K562 (cell line): ENCODE results near the gene GPR3. TPM values are rescaled to one million over a fixed set of nuclear protein-coding genes. Genes with fewer than 3 reads are reported as not detected.
A peak's percentile ranks its signal among the peaks of the same experiment; 100 is the strongest.

Experiments
- ARNT ChIP-seq, 2 experiments: fragments of 450-650 bp; IDR thresholded peaks; 2 replicates each; pipeline ENCODE4 v1.6.1; 2016; ENCODE audit warnings: mild to moderate bottlenecking in 1 of 2
- BACH1 ChIP-seq: fragments of 200-800 bp; sonication (Bioruptor generic); IDR thresholded peaks from 2 replicates; pipeline ENCODE4 v1.6.1; 2016; ENCODE audit warnings: missing genetic modification characterization, missing compliant biosample characterization
- CREB1 ChIP-seq, 2 experiments: sonication (generic) in 1 of 2; formaldehyde crosslinking in 1 of 2; IDR thresholded peaks; 2 replicates each; pipeline versions ENCODE4 v1.6.1 to v1.8.0; 2012 to 2022; ENCODE audit warnings: inconsistent platforms in 1 of 2, mild to moderate bottlenecking in 1 of 2, missing genetic modification reagents in 1 of 2, moderate library complexity in 1 of 2
- DNMT1 ChIP-seq: fragments of 450-650 bp; IDR thresholded peaks from 2 replicates; pipeline ENCODE4 v1.6.1; 2016; ENCODE audit warnings: antibody characterized with exemption, mild to moderate bottlenecking
- FOXJ3 ChIP-seq: sonication (generic); formaldehyde crosslinking; IDR thresholded peaks from 2 replicates; pipeline ENCODE4 v1.4.0; 2020; ENCODE audit warnings: mild to moderate bottlenecking, missing genetic modification reagents
- FOXP1 ChIP-seq: sonication (generic); formaldehyde crosslinking; IDR thresholded peaks from 2 replicates; pipeline ENCODE4 v1.8.0; 2022; ENCODE audit warnings: mild to moderate bottlenecking, missing genetic modification reagents
- HDGF ChIP-seq: fragments of 450-650 bp; IDR thresholded peaks from 2 replicates; pipeline ENCODE4 v1.6.1; 2016
- HSF4 ChIP-seq: fragments of 250-450 bp; sonication (Bioruptor Pico); IDR thresholded peaks from 2 replicates; pipeline ENCODE4 v2.1.2; 2022; ENCODE audit warnings: mild to moderate bottlenecking, moderate library complexity, borderline replicate concordance
- KAT7 ChIP-seq: sonication (generic); formaldehyde crosslinking; IDR thresholded peaks from 2 replicates; pipeline ENCODE4 v1.8.0; 2022; ENCODE audit warnings: missing genetic modification reagents, mild to moderate bottlenecking, borderline replicate concordance
- MBD1 ChIP-seq: fragments of 250-450 bp; sonication (Bioruptor Pico); IDR thresholded peaks from 2 replicates; pipeline ENCODE4 v1.8.0; 2022; ENCODE audit warnings: inconsistent platforms
- MYC ChIP-seq, 2 experiments: fragments of 250-450 bp in 1 of 2; sonication (Bioruptor Pico) in 1 of 2; IDR thresholded peaks; 2 replicates each; pipeline versions ENCODE4 v1.5.1 to v1.6.1; 2012 to 2021; ENCODE audit warnings: low read depth in 2 of 2, borderline replicate concordance in 1 of 2, improper control_type of control experiment in 1 of 2, low read length in 1 of 2, mild to moderate bottlenecking in 1 of 2, moderate library complexity in 1 of 2
- PHF20 ChIP-seq: fragments of 450-650 bp; IDR thresholded peaks from 2 replicates; pipeline ENCODE4 v1.6.1; 2018; ENCODE audit not compliant: partially characterized antibody
- RBM17 ChIP-seq: fragments of 200-400 bp; formaldehyde crosslinking; IDR thresholded peaks from 2 replicates; pipeline ENCODE4 v1.6.1; 2017; ENCODE audit warnings: low read depth, mild to moderate bottlenecking, low read length, borderline replicate concordance
- SLC30A9 ChIP-seq: fragments of 250-450 bp; sonication (Bioruptor Pico); IDR thresholded peaks from 2 replicates; pipeline ENCODE4 v1.8.0; 2022; ENCODE audit warnings: mild to moderate bottlenecking, moderate library complexity
- SMARCA5 ChIP-seq: fragments of 450-650 bp; IDR thresholded peaks from 2 replicates; pipeline ENCODE4 v1.6.1; 2016
- SPI1 ChIP-seq: IDR thresholded peaks from 2 replicates; pipeline ENCODE4 v1.6.1; 2011; ENCODE audit warnings: low read depth, low read length, control low read depth, borderline replicate concordance
- SRSF1 ChIP-seq: fragments of 200-400 bp; formaldehyde crosslinking; IDR thresholded peaks from 2 replicates; pipeline ENCODE4 v1.6.1; 2017; ENCODE audit warnings: mild to moderate bottlenecking, low read depth, low read length, moderate library complexity
- TCF7L2 ChIP-seq: fragments of 150-350 bp; IDR thresholded peaks from 2 replicates; pipeline ENCODE4 v1.6.1; 2016; ENCODE audit warnings: low read depth, mild to moderate bottlenecking, low read length, moderate library complexity
- TEAD1 ChIP-seq, 2 experiments: fragments of 450-650 bp in 1 of 2; sonication (generic) in 1 of 2; formaldehyde crosslinking; IDR thresholded peaks; 2 replicates each; pipeline versions ENCODE4 v1.4.0 to v1.8.0; 2020 to 2022; ENCODE audit warnings: mild to moderate bottlenecking in 2 of 2, missing genetic modification reagents in 1 of 2
- TEAD4 ChIP-seq, 2 experiments: sonication (generic) in 1 of 2; formaldehyde crosslinking in 1 of 2; IDR thresholded peaks; 2 replicates each; pipeline versions ENCODE4 v1.6.1 to v1.8.0; 2012 to 2022; ENCODE audit warnings: borderline replicate concordance in 1 of 2, inconsistent platforms in 1 of 2, low read length in 1 of 2, mild to moderate bottlenecking in 1 of 2, missing genetic modification reagents in 1 of 2
- ZNF239 ChIP-seq: fragments of 250-450 bp; sonication (Bioruptor Pico); IDR thresholded peaks from 2 replicates; pipeline ENCODE4 v1.4.0; 2020; ENCODE audit warnings: mild to moderate bottlenecking
- ZNF24 ChIP-seq: fragments of 450-650 bp; IDR thresholded peaks from 2 replicates; pipeline ENCODE4 v1.6.1; 2016
- ZNF583 ChIP-seq: fragments of 250-450 bp; sonication (Bioruptor Pico); IDR thresholded peaks from 2 replicates; pipeline ENCODE4 v1.4.0; 2020
- ZNF644 ChIP-seq: fragments of 200-800 bp; sonication (Bioruptor generic); IDR thresholded peaks from 2 replicates; pipeline ENCODE4 v1.6.1; 2016; ENCODE audit warnings: low read depth, missing genetic modification characterization, missing compliant biosample characterization
- ZNF707 ChIP-seq: fragments of 250-450 bp; sonication (Bioruptor Pico); conservative IDR thresholded peaks from 2 replicates; pipeline ENCODE4 v1.8.0; 2022; ENCODE audit warnings: inconsistent platforms, mild to moderate bottlenecking, moderate library complexity
- polyA plus RNA-seq, 8 experiments: library from polyadenylated mRNA; depleted of rRNA in 4 of 8; stranded (reverse) in 5 of 8; unstranded in 3 of 8; fragments of >200 nt; fragmentation: Nextera tagmentation in 2 of 8; fragmentation: Illumina TruSeq in 1 of 8; extraction: Ambion mirVana in 2 of 8; extraction: Trizol in 1 of 8; gene quantifications; 2 replicates each; pipeline versions ENCODE4 v1.2.1 to v1.2.3, GENCODE V29; 2011 to 2014; ENCODE audit warnings: inconsistent platforms in 1 of 8, missing spikeins in 1 of 8
- total RNA-seq, 7 experiments: library from RNA; depleted of rRNA in 6 of 7; stranded (reverse); fragments of >200 nt in 6 of 7; fragmentation: Illumina TruSeq in 2 of 7; extraction: Trizol in 2 of 7; gene quantifications; 2 replicates each; pipeline versions ENCODE4 v1.2.1 to v1.2.3, GENCODE V29; 2011 to 2021; ENCODE audit warnings: low replicate concordance in 1 of 7
- TF ChIP-seq, protein P1 (sequence below): IDR thresholded peaks from 2 replicates; pipeline ENCODE4 v1.6.1; 2016; ENCODE audit warnings: missing genetic modification characterization, missing compliant biosample characterization
- TF ChIP-seq, protein P2 (sequence below): fragments of 250-450 bp; sonication (Bioruptor Pico); IDR thresholded peaks from 2 replicates; pipeline ENCODE4 v1.4.0; 2020; ENCODE audit warnings: borderline replicate concordance

GPR3 gene
- total and polyA plus RNA-seq, 9 of the 15 experiments (the other 6 are each of a cell fraction or from before 2014, with no cell fraction given): 0.24 to 11.5 (median 3.7) TPM

DNA sequence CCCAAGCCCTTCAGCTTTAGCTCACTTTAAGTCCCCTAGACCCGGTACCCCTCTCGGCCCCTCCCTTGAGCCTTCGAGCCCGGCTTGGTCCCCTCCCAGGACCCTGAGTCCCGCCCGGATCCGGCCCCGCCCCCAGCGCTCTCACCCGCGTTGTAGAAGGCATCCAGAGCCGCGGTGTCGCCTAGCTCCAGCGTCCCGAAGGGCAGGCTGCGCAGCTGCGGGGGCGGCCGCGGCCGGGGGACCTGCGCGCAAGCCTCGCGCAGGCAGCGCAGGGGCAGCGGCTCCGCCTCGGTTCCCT is 26.4 kb upstream of the GPR3 start (continued):
- TF ChIP-seq FOXJ3 (CRISPR knock-in tag) (no peak), CREB1 (IDR thresholded peaks at IDR 0.05) (no peak; the same call in 1 of the 2 replicates), CREB1 (CRISPR knock-in tag; IDR thresholded peaks at IDR 0.05) (0 out of 2 replicates have a peak, but pooled peaks have one; percentile 38), SRSF1 (no peak), RBM17 (no peak), ARNT (IDR thresholded peaks at IDR 0.05) (no peak), MYC (IDR thresholded peaks at IDR 0.05; ENCODE audit: low read depth, low read length) (no peak; the same call in 1 of the 2 replicates), MYC (CRISPR knock-in tag; IDR thresholded peaks at IDR 0.05; ENCODE audit: borderline replicate concordance, low read depth) (no peak), HSF4 (CRISPR knock-in tag) (no peak), DNMT1 (no peak), ZNF239 (CRISPR knock-in tag) (no peak), BACH1 (tag) (no peak), TCF7L2 (no peak), FOXP1 (CRISPR knock-in tag) (no peak), TEAD1 (CRISPR knock-in tag; IDR thresholded peaks at IDR 0.05) (0 out of 4 replicates have a peak, but pooled peaks of 1 of the 2 experiments have one; percentile 4), ZNF707 (no peak), MBD1 (no peak), SPI1 (no peak), PHF20 (no peak), ZNF24 (no peak), ZNF644 (tag) (no peak), HDGF (no peak), SMARCA5 (no peak), ZNF583 (CRISPR knock-in tag) (no peak), TEAD4 (IDR thresholded peaks at IDR 0.05; ENCODE audit: low read length) (no peak), TEAD4 (CRISPR knock-in tag; IDR thresholded peaks at IDR 0.05; ENCODE audit: borderline replicate concordance) (no peak), SLC30A9 (CRISPR knock-in tag) (no peak), KAT7 (0 out of 2 replicates have a peak, but pooled peaks have one; percentile 26)
- TF ChIP-seq, protein P1, sequence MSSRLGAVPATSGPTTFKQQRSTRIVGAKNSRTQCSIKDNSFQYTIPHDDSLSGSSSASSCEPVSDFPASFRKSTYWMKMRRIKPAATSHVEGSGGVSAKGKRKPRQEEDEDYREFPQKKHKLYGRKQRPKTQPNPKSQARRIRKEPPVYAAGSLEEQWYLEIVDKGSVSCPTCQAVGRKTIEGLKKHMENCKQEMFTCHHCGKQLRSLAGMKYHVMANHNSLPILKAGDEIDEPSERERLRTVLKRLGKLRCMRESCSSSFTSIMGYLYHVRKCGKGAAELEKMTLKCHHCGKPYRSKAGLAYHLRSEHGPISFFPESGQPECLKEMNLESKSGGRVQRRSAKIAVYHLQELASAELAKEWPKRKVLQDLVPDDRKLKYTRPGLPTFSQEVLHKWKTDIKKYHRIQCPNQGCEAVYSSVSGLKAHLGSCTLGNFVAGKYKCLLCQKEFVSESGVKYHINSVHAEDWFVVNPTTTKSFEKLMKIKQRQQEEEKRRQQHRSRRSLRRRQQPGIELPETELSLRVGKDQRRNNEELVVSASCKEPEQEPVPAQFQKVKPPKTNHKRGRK (tag): no peak
- TF ChIP-seq, protein P2, sequence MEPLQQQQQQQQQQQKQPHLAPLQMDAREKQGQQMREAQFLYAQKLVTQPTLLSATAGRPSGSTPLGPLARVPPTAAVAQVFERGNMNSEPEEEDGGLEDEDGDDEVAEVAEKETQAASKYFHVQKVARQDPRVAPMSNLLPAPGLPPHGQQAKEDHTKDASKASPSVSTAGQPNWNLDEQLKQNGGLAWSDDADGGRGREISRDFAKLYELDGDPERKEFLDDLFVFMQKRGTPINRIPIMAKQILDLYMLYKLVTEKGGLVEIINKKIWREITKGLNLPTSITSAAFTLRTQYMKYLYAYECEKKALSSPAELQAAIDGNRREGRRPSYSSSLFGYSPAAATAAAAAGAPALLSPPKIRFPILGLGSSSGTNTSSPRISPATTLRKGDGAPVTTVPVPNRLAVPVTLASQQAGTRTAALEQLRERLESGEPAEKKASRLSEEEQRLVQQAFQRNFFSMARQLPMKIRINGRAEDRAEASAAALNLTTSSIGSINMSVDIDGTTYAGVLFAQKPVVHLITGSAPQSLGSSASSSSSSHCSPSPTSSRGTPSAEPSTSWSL (CRISPR knock-in tag): no peak
